ENCODE results near the gene OSBPL3.

DNA sequence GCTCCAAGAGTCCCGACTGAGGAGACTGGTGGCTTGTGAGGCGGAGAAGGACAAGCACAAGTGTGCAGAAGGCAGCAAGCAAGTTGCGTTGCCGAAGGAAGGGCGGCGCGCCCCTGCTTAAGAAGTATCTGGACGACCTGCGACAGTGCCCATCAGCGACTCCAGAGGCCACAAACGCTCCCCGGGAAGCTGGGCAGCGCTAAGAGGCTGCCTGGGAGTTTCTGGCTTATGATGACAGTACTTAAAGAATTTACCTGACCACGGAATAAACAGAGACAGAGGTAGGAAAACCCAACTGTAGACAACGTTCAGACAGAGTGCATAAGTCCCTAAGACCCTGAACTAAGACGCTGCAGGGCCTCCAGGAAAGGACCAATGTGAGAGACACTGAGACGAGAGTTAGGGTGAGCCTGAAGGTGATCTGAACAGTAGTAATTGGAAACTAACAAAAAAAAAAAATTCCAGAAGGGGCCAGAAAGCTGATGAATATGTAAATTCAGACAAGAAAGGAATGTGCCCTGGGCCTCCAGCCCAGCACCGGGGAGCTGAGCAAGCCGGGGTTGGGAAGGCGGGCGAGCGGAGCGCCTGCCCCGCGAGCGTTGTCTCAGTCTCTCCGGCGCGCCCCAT, 1.0 kb downstream of the OSBPL3 start:
- TF ChIP-seq POLR2A (IDR thresholded peaks at IDR 0.05): no peak
- TF ChIP-seq, protein P1, sequence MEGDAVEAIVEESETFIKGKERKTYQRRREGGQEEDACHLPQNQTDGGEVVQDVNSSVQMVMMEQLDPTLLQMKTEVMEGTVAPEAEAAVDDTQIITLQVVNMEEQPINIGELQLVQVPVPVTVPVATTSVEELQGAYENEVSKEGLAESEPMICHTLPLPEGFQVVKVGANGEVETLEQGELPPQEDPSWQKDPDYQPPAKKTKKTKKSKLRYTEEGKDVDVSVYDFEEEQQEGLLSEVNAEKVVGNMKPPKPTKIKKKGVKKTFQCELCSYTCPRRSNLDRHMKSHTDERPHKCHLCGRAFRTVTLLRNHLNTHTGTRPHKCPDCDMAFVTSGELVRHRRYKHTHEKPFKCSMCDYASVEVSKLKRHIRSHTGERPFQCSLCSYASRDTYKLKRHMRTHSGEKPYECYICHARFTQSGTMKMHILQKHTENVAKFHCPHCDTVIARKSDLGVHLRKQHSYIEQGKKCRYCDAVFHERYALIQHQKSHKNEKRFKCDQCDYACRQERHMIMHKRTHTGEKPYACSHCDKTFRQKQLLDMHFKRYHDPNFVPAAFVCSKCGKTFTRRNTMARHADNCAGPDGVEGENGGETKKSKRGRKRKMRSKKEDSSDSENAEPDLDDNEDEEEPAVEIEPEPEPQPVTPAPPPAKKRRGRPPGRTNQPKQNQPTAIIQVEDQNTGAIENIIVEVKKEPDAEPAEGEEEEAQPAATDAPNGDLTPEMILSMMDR (IDR thresholded peaks at IDR 0.05): no peak
